Tibial nerve (tissue), 4 donors: ENCODE data around the gene BCL7A.

Experiments used
- CTCF ChIP-seq, 5 experiments: fragments of 200-600 bp in 3 of 5; fragments of 450-650 bp in 2 of 5; sonication (generic) in 3 of 5; IDR thresholded peaks; one replicate each; pipeline ENCODE4 v1.5.1; 2016 to 2019; ENCODE audit warnings: antibody characterized with exemption in 5 of 5, mild to moderate bottlenecking in 3 of 5, moderate library complexity in 2 of 5
- EP300 ChIP-seq, 2 donors: sonication (generic); formaldehyde crosslinking; IDR thresholded peaks; one replicate each; pipeline ENCODE4 v1.6.1; 2017; ENCODE audit warnings: antibody characterized with exemption in 2 of 2, mild to moderate bottlenecking in 1 of 2
- POLR2A ChIP-seq, 2 donors: fragments of 450-650 bp; IDR thresholded peaks; one replicate each; pipeline ENCODE4 v1.6.1; 2017; ENCODE audit warnings: antibody characterized with exemption in 2 of 2, mild to moderate bottlenecking in 2 of 2, moderate library complexity in 2 of 2

- TF ChIP-seq CTCF (IDR thresholded peaks at IDR 0.05), result no peak
- no peak for TF ChIP-seq EP300 (IDR thresholded peaks at IDR 0.05)
- TF ChIP-seq POLR2A (IDR thresholded peaks at IDR 0.05), result no peak
Measured at GRCh38 chr12:122060081-122060501, 38.4 kb downstream of the BCL7A start.
